GM18508 (cell line): ENCODE results near the gene KLHL12.
"Not testable (repeated sequence)": the region's sequence is repeated elsewhere in the genome, so short reads cannot be mapped to it uniquely, and the experiment has no call there.

Experiments
- ATAC-seq: cut with Tn5 transposase; IDR thresholded peaks from one replicate; pipeline ENCODE4 v1.9.1; 2021; ENCODE audit warnings: moderate number of reproducible peaks; ENCODE audit not compliant: insufficient read depth, unreplicated experiment

KLHL12 gene

GRCh38 chr1:202952099-202952498, 25.1 kb upstream of the KLHL12 start:
- no peak for ATAC-seq

GRCh38 chr1:202951437-202951836, 24.4 kb upstream of the KLHL12 start:
- ATAC-seq: no peak

- ATAC-seq: no peak
Observed at GRCh38 chr1:202945483-202945882, 18.4 kb upstream of the KLHL12 start.

GRCh38 chr1:202944438-202944921, 17.4 kb upstream of the KLHL12 start:
- ATAC-seq: no peak

GRCh38 chr1:202942426-202942825, 15.4 kb upstream of the KLHL12 start:
- ATAC-seq: no peak

- ATAC-seq: no peak
Observed at GRCh38 chr1:202941372-202941771, 14.3 kb upstream of the KLHL12 start.

- ATAC-seq: no peak
Observed at GRCh38 chr1:202940561-202940960, 13.5 kb upstream of the KLHL12 start.

GRCh38 chr1:202938287-202938925, 11.4 kb upstream of the KLHL12 start:
- no peak for ATAC-seq

GRCh38 chr1:202936409-202936808, 9.4 kb upstream of the KLHL12 start:
- not testable (repeated sequence) for ATAC-seq

GRCh38 chr1:202935844-202936243, 8.8 kb upstream of the KLHL12 start:
- ATAC-seq: no peak

GRCh38 chr1:202934755-202935154, 7.7 kb upstream of the KLHL12 start:
- ATAC-seq: no peak

- ATAC-seq: no peak
Observed at GRCh38 chr1:202932476-202932875, 5.4 kb upstream of the KLHL12 start.

GRCh38 chr1:202923533-202923932, 3.5 kb downstream of the KLHL12 start:
- no peak for ATAC-seq

GRCh38 chr1:202919615-202920014, 7.4 kb downstream of the KLHL12 start:
- no peak for ATAC-seq

- ATAC-seq: no peak
Observed at GRCh38 chr1:202915146-202915545, 11.9 kb downstream of the KLHL12 start.

GRCh38 chr1:202912476-202912875, 14.6 kb downstream of the KLHL12 start:
- not testable (repeated sequence) for ATAC-seq

- no peak for ATAC-seq
Observed at GRCh38 chr1:202909494-202909893, 17.5 kb downstream of the KLHL12 start.

- no peak for ATAC-seq
Observed at GRCh38 chr1:202908998-202909397, 18.0 kb downstream of the KLHL12 start.

- no peak for ATAC-seq
Observed at GRCh38 chr1:202905331-202905730, 21.7 kb downstream of the KLHL12 start.

GRCh38 chr1:202903808-202904207, 23.2 kb downstream of the KLHL12 start:
- not testable (repeated sequence) for ATAC-seq

- ATAC-seq: no peak
Observed at GRCh38 chr1:202901555-202901954, 25.5 kb downstream of the KLHL12 start.

- ATAC-seq: no peak
Observed at GRCh38 chr1:202892501-202892900, 34.5 kb downstream of the KLHL12 start.
